Neural cell (in vitro differentiated cells): ENCODE data around the gene HLA-DQB2. TPM values are rescaled to one million over a fixed set of nuclear protein-coding genes. Genes with fewer than 3 reads are reported as not detected.

Experiments
- H2AFZ ChIP-seq: fragments of 200-600, 300-800 bp; sonication (generic), shearing (Covaris generic); 2 replicates; pipeline ENCODE4 v1.6.0; 2014; ENCODE audit warnings: low read depth, mild to moderate bottlenecking, antibody characterized with exemption, low read length, moderate library complexity
- H3F3A ChIP-seq: fragments of 200-600 bp; shearing (Covaris generic); 2 replicates; pipeline ENCODE4 v1.6.1; 2016; ENCODE audit warnings: mild to moderate bottlenecking, moderate library complexity, mixed read lengths, antibody characterized with exemption, low read length; ENCODE audit not compliant: insufficient read depth, poor library complexity, severe bottlenecking
- H3K27ac ChIP-seq: fragments of 200-600, 300-800 bp; sonication (generic), shearing (Covaris generic); 2 replicates; pipeline ENCODE4 v1.5.1; 2014; ENCODE audit warnings: mild to moderate bottlenecking, low read length, moderate library complexity
- H3K27me3 ChIP-seq: fragments of 300-800, 200-600 bp; sonication (generic), shearing (Covaris generic); 2 replicates; pipeline ENCODE4 v1.6.0; 2014; ENCODE audit warnings: mild to moderate bottlenecking, low read depth, low read length, moderate library complexity; ENCODE audit not compliant: insufficient read depth
- H3K36me3 ChIP-seq: fragments of 300-800, 200-600 bp; sonication (generic), shearing (Covaris generic); 2 replicates; pipeline ENCODE4 v1.5.1; 2014; ENCODE audit warnings: mild to moderate bottlenecking, antibody characterized with exemption, low read length, moderate library complexity; ENCODE audit not compliant: insufficient read depth
- H3K4me2 ChIP-seq: fragments of 300-800, 200-600 bp; sonication (generic), shearing (Covaris generic); 2 replicates; pipeline ENCODE4 v1.6.0; 2014; ENCODE audit warnings: mild to moderate bottlenecking, low read length
- H3K4me3 ChIP-seq: fragments of 300-800, 200-600 bp; sonication (generic), shearing (Covaris generic); 2 replicates; pipeline ENCODE4 v1.5.1; 2014; ENCODE audit warnings: mild to moderate bottlenecking, low read length, moderate library complexity
- H3K79me2 ChIP-seq: fragments of 200-600 bp; shearing (Covaris generic); replicated peaks from 2 replicates; pipeline ENCODE4 v1.6.0; 2014; ENCODE audit warnings: mild to moderate bottlenecking, low read length, moderate library complexity; ENCODE audit not compliant: insufficient read depth
- H3K9ac ChIP-seq: fragments of 300-800, 200-600 bp; sonication (generic), shearing (Covaris generic); 2 replicates; pipeline ENCODE4 v1.6.1; 2016; ENCODE audit warnings: mild to moderate bottlenecking, low read length, mixed read lengths
- H3K9me2 ChIP-seq: fragments of 200-600 bp; shearing (Covaris generic); 2 replicates; pipeline ENCODE4 v1.6.1; 2016; ENCODE audit warnings: mild to moderate bottlenecking, low read length, mixed read lengths; ENCODE audit not compliant: insufficient read depth
- H3K9me3 ChIP-seq: fragments of 200-600, 300-800 bp; sonication (generic), shearing (Covaris generic); 2 replicates; pipeline ENCODE4 v1.6.1; 2016; ENCODE audit warnings: mild to moderate bottlenecking, mixed run types, low read length, moderate library complexity, mixed read lengths
- H4K20me1 ChIP-seq: fragments of 200-600 bp; shearing (Covaris generic); 2 replicates; pipeline ENCODE4 v1.6.1; 2016; ENCODE audit warnings: mild to moderate bottlenecking, mixed run types; ENCODE audit not compliant: insufficient read depth
- EP300 ChIP-seq: fragments of 450-650 bp; conservative IDR thresholded peaks from 2 replicates; pipeline ENCODE4 v1.6.1; 2014; ENCODE audit warnings: antibody characterized with exemption, mild to moderate bottlenecking, moderate library complexity; ENCODE audit not compliant: poor library complexity, severe bottlenecking
- EZH2 ChIP-seq: fragments of 200-600, 300-800 bp; shearing (Covaris generic), sonication (generic); IDR thresholded peaks from 2 replicates; pipeline ENCODE4 v1.6.1; 2014; ENCODE audit warnings: antibody characterized with exemption, low read length, borderline replicate concordance, mild to moderate bottlenecking; ENCODE audit not compliant: insufficient read depth, poor library complexity, severe bottlenecking
- MXI1 ChIP-seq: fragments of 450-650 bp; conservative IDR thresholded peaks from 2 replicates; pipeline ENCODE4 v1.6.1; 2014; ENCODE audit warnings: antibody characterized with exemption, mild to moderate bottlenecking; ENCODE audit not compliant: poor library complexity, severe bottlenecking
- POLR2AphosphoS5 ChIP-seq: IDR thresholded peaks from 2 replicates; pipeline ENCODE4 v1.6.1; 2012
- RAD21 ChIP-seq: fragments of 450-650 bp; conservative IDR thresholded peaks from 2 replicates; pipeline ENCODE4 v1.6.1; 2014; ENCODE audit warnings: antibody characterized with exemption, mild to moderate bottlenecking, moderate library complexity
- SMC3 ChIP-seq: fragments of 450-650 bp; conservative IDR thresholded peaks from 2 replicates; pipeline ENCODE4 v1.6.1; 2014; ENCODE audit warnings: antibody characterized with exemption, mild to moderate bottlenecking, moderate library complexity; ENCODE audit not compliant: poor library complexity
- TAF1 ChIP-seq: IDR thresholded peaks from 2 replicates; pipeline ENCODE4 v1.6.1; 2012; ENCODE audit warnings: low read depth
- polyA plus RNA-seq: library from polyadenylated mRNA; depleted of rRNA; stranded (reverse); fragments of >200 nt; gene quantifications from 2 replicates; pipeline ENCODE4 v1.2.3, GENCODE V29; 2014
- TF ChIP-seq, protein P1 (sequence below): IDR thresholded peaks from 2 replicates; pipeline ENCODE4 v1.6.1; 2012; ENCODE audit warnings: borderline replicate concordance
- TF ChIP-seq, protein P2 (sequence below): fragments of 450-650 bp; IDR thresholded peaks from 2 replicates; pipeline ENCODE4 v1.5.1; 2014; ENCODE audit warnings: antibody characterized with exemption, mild to moderate bottlenecking, moderate library complexity; ENCODE audit not compliant: poor library complexity, severe bottlenecking

HLA-DQB2 gene
- polyA plus RNA-seq, 1 donor from 2014 or later = not detected

DNA sequence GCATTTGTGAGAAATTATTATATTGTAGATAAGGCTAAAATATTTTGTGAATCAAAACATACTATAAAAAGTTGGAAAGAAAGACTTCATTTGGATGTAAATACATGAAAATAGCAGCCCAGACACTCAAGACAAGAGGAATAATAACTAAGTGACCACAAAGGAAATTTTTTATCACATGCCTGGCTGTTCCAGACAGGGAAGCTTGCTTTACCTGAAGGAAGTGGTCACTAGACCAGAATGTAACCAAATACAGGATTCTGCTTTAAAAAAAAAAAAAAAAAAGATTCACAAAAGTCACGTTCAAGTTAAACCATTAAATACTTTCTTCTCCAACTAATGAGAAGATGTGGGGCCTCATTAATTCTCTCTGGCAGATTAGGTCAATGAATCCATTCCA is 9.3 kb upstream of the HLA-DQB2 start:
- Histone ChIP-seq H3K4me2 (no peak overlapping the region), H2AFZ (no peak overlapping the region), H3K9me3 (no peaks in the 10 kb centered on the region), H4K20me1 (no peaks in the 10 kb centered on the region), H3K4me3 (no peak overlapping the region), H3K27ac (no peak overlapping the region), H3K27me3 (no peaks in the 10 kb centered on the region), H3K79me2 (no peaks in the 10 kb centered on the region), H3K9me2 (no peaks in the 10 kb centered on the region), H3K36me3 (no peaks in the 10 kb centered on the region), H3K9ac (no peak overlapping the region), H3F3A (no peaks in the 10 kb centered on the region)
- TF ChIP-seq EZH2 = no peak
- TF ChIP-seq, protein P1, sequence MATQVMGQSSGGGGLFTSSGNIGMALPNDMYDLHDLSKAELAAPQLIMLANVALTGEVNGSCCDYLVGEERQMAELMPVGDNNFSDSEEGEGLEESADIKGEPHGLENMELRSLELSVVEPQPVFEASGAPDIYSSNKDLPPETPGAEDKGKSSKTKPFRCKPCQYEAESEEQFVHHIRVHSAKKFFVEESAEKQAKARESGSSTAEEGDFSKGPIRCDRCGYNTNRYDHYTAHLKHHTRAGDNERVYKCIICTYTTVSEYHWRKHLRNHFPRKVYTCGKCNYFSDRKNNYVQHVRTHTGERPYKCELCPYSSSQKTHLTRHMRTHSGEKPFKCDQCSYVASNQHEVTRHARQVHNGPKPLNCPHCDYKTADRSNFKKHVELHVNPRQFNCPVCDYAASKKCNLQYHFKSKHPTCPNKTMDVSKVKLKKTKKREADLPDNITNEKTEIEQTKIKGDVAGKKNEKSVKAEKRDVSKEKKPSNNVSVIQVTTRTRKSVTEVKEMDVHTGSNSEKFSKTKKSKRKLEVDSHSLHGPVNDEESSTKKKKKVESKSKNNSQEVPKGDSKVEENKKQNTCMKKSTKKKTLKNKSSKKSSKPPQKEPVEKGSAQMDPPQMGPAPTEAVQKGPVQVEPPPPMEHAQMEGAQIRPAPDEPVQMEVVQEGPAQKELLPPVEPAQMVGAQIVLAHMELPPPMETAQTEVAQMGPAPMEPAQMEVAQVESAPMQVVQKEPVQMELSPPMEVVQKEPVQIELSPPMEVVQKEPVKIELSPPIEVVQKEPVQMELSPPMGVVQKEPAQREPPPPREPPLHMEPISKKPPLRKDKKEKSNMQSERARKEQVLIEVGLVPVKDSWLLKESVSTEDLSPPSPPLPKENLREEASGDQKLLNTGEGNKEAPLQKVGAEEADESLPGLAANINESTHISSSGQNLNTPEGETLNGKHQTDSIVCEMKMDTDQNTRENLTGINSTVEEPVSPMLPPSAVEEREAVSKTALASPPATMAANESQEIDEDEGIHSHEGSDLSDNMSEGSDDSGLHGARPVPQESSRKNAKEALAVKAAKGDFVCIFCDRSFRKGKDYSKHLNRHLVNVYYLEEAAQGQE = no peak
- TF ChIP-seq EP300 = no peak
- no peak for TF ChIP-seq TAF1

DNA sequence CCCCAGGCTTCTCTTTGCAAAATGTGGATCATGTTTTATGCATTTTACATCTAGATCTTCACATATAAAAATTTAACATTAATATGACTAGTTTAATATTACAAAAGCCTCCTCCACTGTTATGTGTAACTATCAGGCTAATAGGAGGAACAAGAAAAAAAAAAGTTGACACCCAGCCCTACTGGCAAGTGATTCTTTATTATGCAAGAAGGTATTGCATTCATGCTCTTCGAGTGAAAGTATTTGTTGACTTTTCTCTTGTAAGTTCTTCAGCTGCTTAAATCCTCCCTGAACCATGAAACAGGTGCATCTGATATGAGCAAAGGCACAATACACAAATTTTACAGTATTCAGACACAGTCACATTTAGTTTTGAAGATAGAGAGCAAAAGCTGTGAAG is 716 bp upstream of the HLA-DQB2 start:
- Histone ChIP-seq H3K9me2 (no peaks in the 10 kb centered on the region), H3K9me3 (no peaks in the 10 kb centered on the region), H3K27ac (no peak overlapping the region)

More for the DNA sequence above, 716 bp upstream of the HLA-DQB2 start:
- Histone ChIP-seq H3K4me3 (no peak overlapping the region), H4K20me1 (no peaks in the 10 kb centered on the region), H3K4me2 (no peak overlapping the region), H2AFZ (no peak overlapping the region), H3F3A (no peaks in the 10 kb centered on the region), H3K27me3 (no peaks in the 10 kb centered on the region), H3K36me3 (no peaks in the 10 kb centered on the region), H3K79me2 (no peaks in the 10 kb centered on the region), H3K9ac (no peak overlapping the region)
- TF ChIP-seq MXI1 (no peak), POLR2AphosphoS5 (no peak), TAF1 (no peak), EZH2 (no peak), EP300 (no peak), SMC3 (no peak), RAD21 (no peak)
- TF ChIP-seq, protein P2, sequence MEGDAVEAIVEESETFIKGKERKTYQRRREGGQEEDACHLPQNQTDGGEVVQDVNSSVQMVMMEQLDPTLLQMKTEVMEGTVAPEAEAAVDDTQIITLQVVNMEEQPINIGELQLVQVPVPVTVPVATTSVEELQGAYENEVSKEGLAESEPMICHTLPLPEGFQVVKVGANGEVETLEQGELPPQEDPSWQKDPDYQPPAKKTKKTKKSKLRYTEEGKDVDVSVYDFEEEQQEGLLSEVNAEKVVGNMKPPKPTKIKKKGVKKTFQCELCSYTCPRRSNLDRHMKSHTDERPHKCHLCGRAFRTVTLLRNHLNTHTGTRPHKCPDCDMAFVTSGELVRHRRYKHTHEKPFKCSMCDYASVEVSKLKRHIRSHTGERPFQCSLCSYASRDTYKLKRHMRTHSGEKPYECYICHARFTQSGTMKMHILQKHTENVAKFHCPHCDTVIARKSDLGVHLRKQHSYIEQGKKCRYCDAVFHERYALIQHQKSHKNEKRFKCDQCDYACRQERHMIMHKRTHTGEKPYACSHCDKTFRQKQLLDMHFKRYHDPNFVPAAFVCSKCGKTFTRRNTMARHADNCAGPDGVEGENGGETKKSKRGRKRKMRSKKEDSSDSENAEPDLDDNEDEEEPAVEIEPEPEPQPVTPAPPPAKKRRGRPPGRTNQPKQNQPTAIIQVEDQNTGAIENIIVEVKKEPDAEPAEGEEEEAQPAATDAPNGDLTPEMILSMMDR = no peak
- TF ChIP-seq, protein P1 = no peak
